HEK293 (cell line): Measurements from ENCODE around the gene CBX5.
A peak's percentile ranks its signal among the peaks of the same experiment; 100 is the strongest.

ENCODE experiments used
- CTCF ChIA-PET: fragments of 350-600 bp; formaldehyde crosslinking; extraction: SDS; loops from one replicate; lab custom pipeline; 2021; ENCODE audit warnings: antibody characterized with exemption; lab: Yijun Ruan, JAX
- POLR2A ChIA-PET: fragments of 300-600 bp; formaldehyde crosslinking; extraction: SDS; loops from one replicate; lab custom pipeline; 2020; ENCODE audit warnings: antibody characterized with exemption, inconsistent platforms; lab: Yijun Ruan, JAX
- H3K27ac ChIP-seq: fragments of 200-500 bp; sonication (Bioruptor generic); 2 replicates; pipeline ENCODE4 v1.5.1; 2014; ENCODE audit warnings: low read depth, low read length, control low read depth, inconsistent platforms; ENCODE audit errors: extremely low read depth
- H3K36me3 ChIP-seq, 2 experiments: fragments of 200-500 bp in 1 of 2; sonication (Bioruptor generic) in 1 of 2; 1 replicate in 1 of 2; 2 replicates in 1 of 2; pipeline ENCODE4 v1.5.1; 2014 to 2017; ENCODE audit warnings: inconsistent platforms in 2 of 2, low read length in 2 of 2; ENCODE audit not compliant: control insufficient read depth in 2 of 2, insufficient read depth in 1 of 2
- H3K4me1 ChIP-seq: fragments of 200-500 bp; sonication (Bioruptor generic); 2 replicates; pipeline ENCODE4 v1.5.1; 2014; ENCODE audit warnings: mild to moderate bottlenecking, low read length, inconsistent platforms; ENCODE audit not compliant: control insufficient read depth, insufficient read depth
- H3K4me3 ChIP-seq: 2 replicates; pipeline ENCODE4 v1.5.1; 2011; ENCODE audit warnings: low read depth, mild to moderate bottlenecking, control low read depth, low read length, moderate library complexity
- H3K9me3 ChIP-seq: fragments of 200-500 bp; sonication (Bioruptor generic); 2 replicates; pipeline ENCODE4 v1.5.1; 2014; ENCODE audit warnings: low read depth, low read length, inconsistent platforms; ENCODE audit not compliant: control insufficient read depth, insufficient read depth
- HOXC10 ChIP-seq: sonication (generic); formaldehyde crosslinking; IDR thresholded peaks from 2 replicates; pipeline ENCODE4 v1.8.1; 2023; ENCODE audit warnings: mild to moderate bottlenecking, missing genetic modification reagents
- KLF1 ChIP-seq: fragments of 450-650 bp; formaldehyde crosslinking; IDR thresholded peaks from 2 replicates; pipeline ENCODE4 v1.5.1; 2016; ENCODE audit warnings: missing biosample characterization, missing genetic modification characterization
- KLF16 ChIP-seq: fragments of 450-650 bp; formaldehyde crosslinking; IDR thresholded peaks from 2 replicates; pipeline ENCODE4 v1.5.1; 2017; ENCODE audit warnings: missing biosample characterization, missing genetic modification characterization
- SCRT2 ChIP-seq: fragments of 450-650 bp; formaldehyde crosslinking; IDR thresholded peaks from 2 replicates; pipeline ENCODE4 v1.5.1; 2016; ENCODE audit warnings: missing biosample characterization, missing genetic modification characterization
- SP2 ChIP-seq: fragments of 450-650 bp; formaldehyde crosslinking; IDR thresholded peaks from 2 replicates; pipeline ENCODE4 v1.5.1; 2016; ENCODE audit warnings: missing biosample characterization, missing genetic modification characterization
- SP3 ChIP-seq: fragments of 450-650 bp; formaldehyde crosslinking; IDR thresholded peaks from 2 replicates; pipeline ENCODE4 v1.5.1; 2016; ENCODE audit warnings: missing biosample characterization, missing genetic modification characterization
- SP7 ChIP-seq: fragments of 450-650 bp; formaldehyde crosslinking; IDR thresholded peaks from 2 replicates; pipeline ENCODE4 v1.5.1; 2016; ENCODE audit warnings: missing biosample characterization, missing genetic modification characterization
- TCF7L2 ChIP-seq: IDR thresholded peaks from 2 replicates; pipeline ENCODE4 v1.6.1; 2011; ENCODE audit warnings: low read depth, mild to moderate bottlenecking, inconsistent platforms, low read length, moderate library complexity, borderline replicate concordance
- ZBTB20 ChIP-seq: fragments of 450-650 bp; formaldehyde crosslinking; IDR thresholded peaks from 2 replicates; pipeline ENCODE4 v1.5.1; 2016; ENCODE audit warnings: missing biosample characterization, missing genetic modification characterization
- ZBTB48 ChIP-seq: fragments of 450-650 bp; formaldehyde crosslinking; IDR thresholded peaks from 2 replicates; pipeline ENCODE4 v1.5.1; 2016; ENCODE audit warnings: missing biosample characterization, missing genetic modification characterization
- ZNF121 ChIP-seq: fragments of 450-650 bp; formaldehyde crosslinking; IDR thresholded peaks from 2 replicates; pipeline ENCODE4 v1.5.1; 2016; ENCODE audit warnings: missing biosample characterization, missing genetic modification characterization
- ZNF184 ChIP-seq: fragments of 450-650 bp; IDR thresholded peaks from 2 replicates; pipeline ENCODE4 v1.5.1; 2018; ENCODE audit warnings: missing biosample characterization, mild to moderate bottlenecking, missing genetic modification characterization
- ZNF335 ChIP-seq: fragments of 450-650 bp; formaldehyde crosslinking; conservative IDR thresholded peaks from 2 replicates; pipeline ENCODE4 v1.5.1; 2016; ENCODE audit warnings: missing biosample characterization, missing genetic modification characterization
- ZNF354C ChIP-seq: fragments of 450-650 bp; formaldehyde crosslinking; IDR thresholded peaks from 2 replicates; pipeline ENCODE4 v1.5.1; 2016; ENCODE audit warnings: missing biosample characterization, missing genetic modification characterization, low read depth, borderline replicate concordance
- ZNF426 ChIP-seq: fragments of 450-650 bp; formaldehyde crosslinking; IDR thresholded peaks from 2 replicates; pipeline ENCODE4 v1.5.1; 2017; ENCODE audit warnings: missing biosample characterization, missing genetic modification characterization, mild to moderate bottlenecking, inconsistent platforms, moderate library complexity
- ZNF518A ChIP-seq: fragments of 450-650 bp; formaldehyde crosslinking; conservative IDR thresholded peaks from 2 replicates; pipeline ENCODE4 v1.5.1; 2016; ENCODE audit warnings: low read depth, missing biosample characterization, missing genetic modification characterization
- TF ChIP-seq, protein P1 (sequence below): fragments of 450-650 bp; formaldehyde crosslinking; IDR thresholded peaks from 2 replicates; pipeline ENCODE4 v1.5.1; 2016; ENCODE audit warnings: missing biosample characterization, missing genetic modification characterization
- TF ChIP-seq, protein P2 (sequence below): fragments of 450-650 bp; formaldehyde crosslinking; IDR thresholded peaks from 2 replicates; pipeline ENCODE4 v1.5.1; 2016; ENCODE audit warnings: missing biosample characterization, missing genetic modification characterization
- TF ChIP-seq, protein P3 (sequence below): fragments of 450-650 bp; formaldehyde crosslinking; IDR thresholded peaks from 2 replicates; pipeline ENCODE4 v1.5.1; 2016; ENCODE audit warnings: missing biosample characterization, missing genetic modification characterization, borderline replicate concordance
- TF ChIP-seq, protein P4 (sequence below): fragments of 450-650 bp; formaldehyde crosslinking; IDR thresholded peaks from 2 replicates; pipeline ENCODE4 v1.5.1; 2016; ENCODE audit warnings: missing biosample characterization, missing genetic modification characterization

The CBX5 gene

DNA sequence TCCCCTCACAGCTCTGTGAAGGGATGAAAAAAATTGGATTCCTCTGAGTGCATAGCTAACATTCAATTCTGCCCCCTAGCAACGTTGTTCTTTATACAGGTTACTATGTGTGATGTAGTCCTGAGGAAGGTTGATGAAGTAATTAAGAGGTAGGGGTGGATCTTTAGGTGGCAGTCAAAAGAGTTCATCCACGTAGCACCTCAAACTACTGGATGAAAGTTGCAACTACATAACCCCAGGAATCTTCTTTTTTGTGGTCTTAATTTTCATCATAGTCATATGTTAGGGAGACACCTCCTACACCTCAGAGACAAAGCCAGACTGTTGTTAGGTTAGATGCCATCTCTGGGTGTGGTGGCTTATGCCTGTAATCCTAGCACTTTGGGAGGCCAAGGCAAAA is 31.1 kb upstream of the CBX5 start:
- ChIA-PET CTCF (interaction anchor here (0.7 to 1.2 kb wide), 6 partner anchors 11 to 110 kb away, joined by 3 to 5 read pairs (median 4); no protein-coding TSS in a partner anchor), POLR2A (interaction anchor here (1.1 to 1.5 kb wide), 3 partner anchors 11 to 31 kb away, joined by 3 to 8 read pairs (median 3); partner anchors contain the start of genes CBX5, COPZ1, HNRNPA1 and NFE2)
- peaks cover 5% of the 10 kb centered on the region for H3K4me1 ChIP-seq
- no peaks in the 10 kb centered on the region for H3K9me3 ChIP-seq
- no peak overlapping the region for H3K27ac ChIP-seq
- H3K36me3 ChIP-seq, result no peaks in the 10 kb centered on the region
- no peak overlapping the region for H3K4me3 ChIP-seq
- peak; percentile 35; the same call in 1 of the 2 replicates for TF ChIP-seq KLF1 (tag by site-specific recombination)
- TF ChIP-seq ZNF426 (tag by site-specific recombination), result no peak
- TF ChIP-seq, protein P1, sequence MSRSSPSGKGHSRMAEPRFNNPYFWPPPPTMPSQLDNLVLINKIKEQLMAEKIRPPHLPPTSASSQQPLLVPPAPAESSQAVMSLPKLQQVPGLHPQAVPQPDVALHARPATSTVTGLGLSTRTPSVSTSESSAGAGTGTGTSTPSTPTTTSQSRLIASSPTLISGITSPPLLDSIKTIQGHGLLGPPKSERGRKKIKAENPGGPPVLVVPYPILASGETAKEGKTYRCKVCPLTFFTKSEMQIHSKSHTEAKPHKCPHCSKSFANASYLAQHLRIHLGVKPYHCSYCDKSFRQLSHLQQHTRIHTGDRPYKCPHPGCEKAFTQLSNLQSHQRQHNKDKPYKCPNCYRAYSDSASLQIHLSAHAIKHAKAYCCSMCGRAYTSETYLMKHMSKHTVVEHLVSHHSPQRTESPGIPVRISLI (tag by site-specific recombination), result no peak

- H3K4me1 ChIP-seq, result peaks cover 8% of the 10 kb centered on the region
- H3K27ac ChIP-seq, result no peak overlapping the region
- ChIA-PET POLR2A (interaction anchor here (0.7 to 2.0 kb wide), 4 partner anchors 18 to 27 kb away, joined by 3 to 18 read pairs (median 10); partner anchors contain the start of genes CBX5, COPZ1 and HNRNPA1), CTCF (interaction anchor here (0.6 to 2.4 kb wide), 15 partner anchors 13 to 379 kb away, joined by 3 to 21 read pairs (median 4); partner anchors contain the start of gene COPZ1)
- H3K9me3 ChIP-seq, result no peaks in the 10 kb centered on the region
- H3K4me3 ChIP-seq, result no peak overlapping the region
- H3K36me3 ChIP-seq, result no peaks in the 10 kb centered on the region
- TF ChIP-seq ZNF354C (no peak), TCF7L2 (no peak), SCRT2 (tag by site-specific recombination) (peak; percentile 82), ZNF184 (tag by site-specific recombination) (peak; percentile 47; the same call in 1 of the 2 replicates), ZNF335 (tag by site-specific recombination) (peak; percentile 15; the same call in 1 of the 2 replicates), ZBTB20 (tag by site-specific recombination) (peak; percentile 44; the same call in 1 of the 2 replicates), SP7 (tag by site-specific recombination) (peak; percentile 47), KLF16 (tag by site-specific recombination) (peak; percentile 76), SP3 (tag by site-specific recombination) (peak; percentile 60), ZNF518A (no peak), ZBTB48 (peak; percentile 49), SP2 (peak; percentile 71), ZNF121 (tag by site-specific recombination) (no peak), HOXC10 (CRISPR knock-in tag) (no peak)
- TF ChIP-seq, protein P2, sequence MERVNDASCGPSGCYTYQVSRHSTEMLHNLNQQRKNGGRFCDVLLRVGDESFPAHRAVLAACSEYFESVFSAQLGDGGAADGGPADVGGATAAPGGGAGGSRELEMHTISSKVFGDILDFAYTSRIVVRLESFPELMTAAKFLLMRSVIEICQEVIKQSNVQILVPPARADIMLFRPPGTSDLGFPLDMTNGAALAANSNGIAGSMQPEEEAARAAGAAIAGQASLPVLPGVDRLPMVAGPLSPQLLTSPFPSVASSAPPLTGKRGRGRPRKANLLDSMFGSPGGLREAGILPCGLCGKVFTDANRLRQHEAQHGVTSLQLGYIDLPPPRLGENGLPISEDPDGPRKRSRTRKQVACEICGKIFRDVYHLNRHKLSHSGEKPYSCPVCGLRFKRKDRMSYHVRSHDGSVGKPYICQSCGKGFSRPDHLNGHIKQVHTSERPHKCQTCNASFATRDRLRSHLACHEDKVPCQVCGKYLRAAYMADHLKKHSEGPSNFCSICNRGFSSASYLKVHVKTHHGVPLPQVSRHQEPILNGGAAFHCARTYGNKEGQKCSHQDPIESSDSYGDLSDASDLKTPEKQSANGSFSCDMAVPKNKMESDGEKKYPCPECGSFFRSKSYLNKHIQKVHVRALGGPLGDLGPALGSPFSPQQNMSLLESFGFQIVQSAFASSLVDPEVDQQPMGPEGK (tag by site-specific recombination), result peak; percentile 63; the same call in 1 of the 2 replicates
- TF ChIP-seq, protein P3, sequence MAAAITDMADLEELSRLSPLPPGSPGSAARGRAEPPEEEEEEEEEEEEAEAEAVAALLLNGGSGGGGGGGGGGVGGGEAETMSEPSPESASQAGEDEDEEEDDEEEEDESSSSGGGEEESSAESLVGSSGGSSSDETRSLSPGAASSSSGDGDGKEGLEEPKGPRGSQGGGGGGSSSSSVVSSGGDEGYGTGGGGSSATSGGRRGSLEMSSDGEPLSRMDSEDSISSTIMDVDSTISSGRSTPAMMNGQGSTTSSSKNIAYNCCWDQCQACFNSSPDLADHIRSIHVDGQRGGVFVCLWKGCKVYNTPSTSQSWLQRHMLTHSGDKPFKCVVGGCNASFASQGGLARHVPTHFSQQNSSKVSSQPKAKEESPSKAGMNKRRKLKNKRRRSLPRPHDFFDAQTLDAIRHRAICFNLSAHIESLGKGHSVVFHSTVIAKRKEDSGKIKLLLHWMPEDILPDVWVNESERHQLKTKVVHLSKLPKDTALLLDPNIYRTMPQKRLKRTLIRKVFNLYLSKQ, result no peak
- TF ChIP-seq, protein P4, sequence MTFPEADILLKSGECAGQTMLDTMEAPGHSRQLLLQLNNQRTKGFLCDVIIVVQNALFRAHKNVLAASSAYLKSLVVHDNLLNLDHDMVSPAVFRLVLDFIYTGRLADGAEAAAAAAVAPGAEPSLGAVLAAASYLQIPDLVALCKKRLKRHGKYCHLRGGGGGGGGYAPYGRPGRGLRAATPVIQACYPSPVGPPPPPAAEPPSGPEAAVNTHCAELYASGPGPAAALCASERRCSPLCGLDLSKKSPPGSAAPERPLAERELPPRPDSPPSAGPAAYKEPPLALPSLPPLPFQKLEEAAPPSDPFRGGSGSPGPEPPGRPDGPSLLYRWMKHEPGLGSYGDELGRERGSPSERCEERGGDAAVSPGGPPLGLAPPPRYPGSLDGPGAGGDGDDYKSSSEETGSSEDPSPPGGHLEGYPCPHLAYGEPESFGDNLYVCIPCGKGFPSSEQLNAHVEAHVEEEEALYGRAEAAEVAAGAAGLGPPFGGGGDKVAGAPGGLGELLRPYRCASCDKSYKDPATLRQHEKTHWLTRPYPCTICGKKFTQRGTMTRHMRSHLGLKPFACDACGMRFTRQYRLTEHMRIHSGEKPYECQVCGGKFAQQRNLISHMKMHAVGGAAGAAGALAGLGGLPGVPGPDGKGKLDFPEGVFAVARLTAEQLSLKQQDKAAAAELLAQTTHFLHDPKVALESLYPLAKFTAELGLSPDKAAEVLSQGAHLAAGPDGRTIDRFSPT (tag by site-specific recombination), result no peak
Observed at GRCh38 chr12:54306925-54307741, 27.2 kb upstream of the CBX5 start.
